ENCODE measurements around the gene SIX4. TPM values are rescaled to one million over a fixed set of nuclear protein-coding genes. Genes with fewer than 3 reads are reported as not detected.

SIX4 gene
- total RNA-seq, 1 donor from 2014 or later: 26.2 TPM

- Mint-ChIP-seq H3K4me1 (ENCODE audit: low read depth) (peaks cover 26% of the 10 kb centered on the region), H3K27me3 (ENCODE audit: low read depth) (no peaks in the 10 kb centered on the region), H3K4me3 (ENCODE audit: unreplicated experiment) (no peak overlapping the region), H3K9me3 (ENCODE audit: low read depth) (no peaks in the 10 kb centered on the region), H3K36me3 (ENCODE audit: low read depth) (peaks cover 19% of the 10 kb centered on the region), H3K27ac (ENCODE audit: unreplicated experiment) (no peak overlapping the region)
- TF ChIP-seq, protein P1, sequence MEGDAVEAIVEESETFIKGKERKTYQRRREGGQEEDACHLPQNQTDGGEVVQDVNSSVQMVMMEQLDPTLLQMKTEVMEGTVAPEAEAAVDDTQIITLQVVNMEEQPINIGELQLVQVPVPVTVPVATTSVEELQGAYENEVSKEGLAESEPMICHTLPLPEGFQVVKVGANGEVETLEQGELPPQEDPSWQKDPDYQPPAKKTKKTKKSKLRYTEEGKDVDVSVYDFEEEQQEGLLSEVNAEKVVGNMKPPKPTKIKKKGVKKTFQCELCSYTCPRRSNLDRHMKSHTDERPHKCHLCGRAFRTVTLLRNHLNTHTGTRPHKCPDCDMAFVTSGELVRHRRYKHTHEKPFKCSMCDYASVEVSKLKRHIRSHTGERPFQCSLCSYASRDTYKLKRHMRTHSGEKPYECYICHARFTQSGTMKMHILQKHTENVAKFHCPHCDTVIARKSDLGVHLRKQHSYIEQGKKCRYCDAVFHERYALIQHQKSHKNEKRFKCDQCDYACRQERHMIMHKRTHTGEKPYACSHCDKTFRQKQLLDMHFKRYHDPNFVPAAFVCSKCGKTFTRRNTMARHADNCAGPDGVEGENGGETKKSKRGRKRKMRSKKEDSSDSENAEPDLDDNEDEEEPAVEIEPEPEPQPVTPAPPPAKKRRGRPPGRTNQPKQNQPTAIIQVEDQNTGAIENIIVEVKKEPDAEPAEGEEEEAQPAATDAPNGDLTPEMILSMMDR (IDR thresholded peaks at IDR 0.05): no peak
- DNase-seq (ENCODE audit: low spot score): no peak
Measured at GRCh38 chr14:60710494-60710893, 13.7 kb downstream of the SIX4 start.

GRCh38 chr14:60707858-60708257 lies 16.3 kb downstream of the SIX4 start:
- Mint-ChIP-seq H3K4me1 (ENCODE audit: low read depth) (peaks cover 6% of the 10 kb centered on the region), H3K4me3 (ENCODE audit: unreplicated experiment) (no peak overlapping the region), H3K36me3 (ENCODE audit: low read depth) (peaks cover 7% of the 10 kb centered on the region), H3K27me3 (ENCODE audit: low read depth) (no peaks in the 10 kb centered on the region), H3K9me3 (ENCODE audit: low read depth) (no peaks in the 10 kb centered on the region), H3K27ac (ENCODE audit: unreplicated experiment) (peak overlapping the region; percentile 25)
- TF ChIP-seq, protein P1 (IDR thresholded peaks at IDR 0.05): no peak
- no peak for DNase-seq (ENCODE audit: low spot score)

DNA sequence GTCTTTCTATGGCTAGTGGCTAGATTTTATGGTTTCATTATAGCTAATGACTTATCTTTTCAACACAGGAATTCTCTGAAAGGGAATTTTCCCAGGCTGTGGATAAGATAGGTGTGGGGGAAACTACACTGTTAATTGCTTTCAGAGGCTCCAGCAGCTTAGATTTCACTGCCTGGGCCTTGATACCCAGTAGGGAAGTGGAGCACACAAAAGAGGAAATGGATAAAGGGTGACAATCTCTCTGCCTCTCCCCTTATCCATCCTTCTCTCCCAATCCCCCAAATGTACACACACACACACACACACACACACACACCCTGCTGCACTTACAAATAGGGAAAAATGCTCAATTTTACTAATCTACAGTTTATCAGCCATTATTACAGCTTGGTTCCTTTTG lies 19.1 kb downstream of the SIX4 start:
- H3K27me3 Mint-ChIP-seq (ENCODE audit: low read depth): no peaks in the 10 kb centered on the region
- H3K27ac Mint-ChIP-seq (ENCODE audit: unreplicated experiment): no peak overlapping the region
- H3K9me3 Mint-ChIP-seq (ENCODE audit: low read depth): peaks cover 16% of the 10 kb centered on the region
- peaks cover 7% of the 10 kb centered on the region for H3K36me3 Mint-ChIP-seq (ENCODE audit: low read depth)
- no peak overlapping the region for H3K4me3 Mint-ChIP-seq (ENCODE audit: unreplicated experiment)
- TF ChIP-seq, protein P1 (IDR thresholded peaks at IDR 0.05): no peak
- no peak for DNase-seq (ENCODE audit: low spot score)
- no peaks in the 10 kb centered on the region for H3K4me1 Mint-ChIP-seq (ENCODE audit: low read depth)

DNA sequence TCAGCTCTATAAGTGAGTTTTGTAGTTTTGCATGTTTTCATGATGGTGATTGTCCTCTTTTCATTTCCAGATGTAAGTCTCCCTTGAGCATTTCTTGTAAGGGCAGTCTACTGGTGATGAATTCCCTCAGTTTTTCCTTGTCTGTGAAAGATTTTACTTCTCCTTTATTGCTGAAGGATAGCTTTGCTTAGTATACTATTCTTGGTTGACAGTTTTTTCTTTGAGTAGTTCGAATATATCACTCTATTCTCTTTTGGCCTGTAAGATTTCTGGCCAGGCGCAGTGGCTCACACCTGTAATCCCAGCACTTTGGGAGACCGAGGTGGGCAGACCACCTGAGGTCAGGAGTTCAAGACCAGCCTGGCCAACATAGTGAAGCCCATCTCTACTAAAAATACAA lies 23.6 kb downstream of the SIX4 start:
- TF ChIP-seq, protein P1 (IDR thresholded peaks at IDR 0.05): no peak
- Mint-ChIP-seq H3K4me3 (ENCODE audit: unreplicated experiment) (no peak overlapping the region), H3K4me1 (ENCODE audit: low read depth) (no peaks in the 10 kb centered on the region), H3K27ac (ENCODE audit: unreplicated experiment) (no peak overlapping the region), H3K27me3 (ENCODE audit: low read depth) (no peaks in the 10 kb centered on the region), H3K36me3 (ENCODE audit: low read depth) (peaks cover 10% of the 10 kb centered on the region), H3K9me3 (ENCODE audit: low read depth) (peaks cover 26% of the 10 kb centered on the region)
- no peak for DNase-seq (ENCODE audit: low spot score)

GRCh38 chr14:60695327-60695726 lies 28.8 kb downstream of the SIX4 start:
- H3K27ac Mint-ChIP-seq (ENCODE audit: unreplicated experiment): no peak overlapping the region
- H3K36me3 Mint-ChIP-seq (ENCODE audit: low read depth): peaks cover 3% of the 10 kb centered on the region
- TF ChIP-seq, protein P1 (IDR thresholded peaks at IDR 0.05): no peak
- H3K27me3 Mint-ChIP-seq (ENCODE audit: low read depth): no peaks in the 10 kb centered on the region
- no peaks in the 10 kb centered on the region for H3K4me1 Mint-ChIP-seq (ENCODE audit: low read depth)
- peaks cover 13% of the 10 kb centered on the region for H3K9me3 Mint-ChIP-seq (ENCODE audit: low read depth)
- no peak for DNase-seq (ENCODE audit: low spot score)
- no peak overlapping the region for H3K4me3 Mint-ChIP-seq (ENCODE audit: unreplicated experiment)

All from chondrocyte (in vitro differentiated cells).